ENCODE data around the gene AGR2.

Gene AGR2

GRCh38 chr7:16785321-16785720, 19.5 kb downstream of the AGR2 start:
- H3K36me3 ChIP-seq (ENCODE audit: insufficient read depth, low read length): peaks cover 46% of the 10 kb centered on the region; the same call in 1 of the 2 replicates
- TF ChIP-seq CTCF (conservative IDR thresholded peaks at IDR 0.05; ENCODE audit: low read length) (no peak), EZH2phosphoT487 (IDR thresholded peaks at IDR 0.05; ENCODE audit: borderline replicate concordance) (no peak)
- H3K9ac ChIP-seq (ENCODE audit: low read depth, low read length, poor library complexity, severe bottlenecking): no peak overlapping the region

GRCh38 chr7:16780596-16780995, 24.2 kb downstream of the AGR2 start:
- H2AFZ ChIP-seq (ENCODE audit: low read length): no peak overlapping the region
- H3K4me2 ChIP-seq (ENCODE audit: low read depth, low read length, poor library complexity, severe bottlenecking): no peak overlapping the region
- H3K9ac ChIP-seq (ENCODE audit: low read depth, low read length, poor library complexity, severe bottlenecking): no peak overlapping the region
- peaks cover 47% of the 10 kb centered on the region; the same call in 1 of the 2 replicates for H3K36me3 ChIP-seq (ENCODE audit: insufficient read depth, low read length)
- no peaks in the 10 kb centered on the region for H3F3A ChIP-seq (ENCODE audit: low read depth)
- H3K9me2 ChIP-seq (replicated peaks; ENCODE audit: low read depth, low read length): no peaks in the 10 kb centered on the region
- peaks cover 13% of the 10 kb centered on the region; the same call in 1 of the 2 replicates for H3K79me2 ChIP-seq (ENCODE audit: insufficient read depth, low read length)
- no peaks in the 10 kb centered on the region for H3K27me3 ChIP-seq (ENCODE audit: insufficient read depth, low read length, poor library complexity, severe bottlenecking)
- no peaks in the 10 kb centered on the region for H3K9me3 ChIP-seq (ENCODE audit: insufficient read depth, low read depth, low read length)
- no peaks in the 10 kb centered on the region for H3K4me1 ChIP-seq (ENCODE audit: insufficient read depth, low read length, poor library complexity, severe bottlenecking)
- TF ChIP-seq CTCF (conservative IDR thresholded peaks at IDR 0.05; ENCODE audit: low read length) (no peak), EZH2phosphoT487 (IDR thresholded peaks at IDR 0.05; ENCODE audit: borderline replicate concordance) (no peak)
- no peak overlapping the region for H3K4me3 ChIP-seq (ENCODE audit: low read length, poor library complexity, severe bottlenecking)
- no peaks in the 10 kb centered on the region for H4K20me1 ChIP-seq (ENCODE audit: insufficient read depth, low read length, poor library complexity, severe bottlenecking)

More at GRCh38 chr7:16785321-16785720, 19.5 kb downstream of the AGR2 start:
- Histone ChIP-seq H3F3A (ENCODE audit: low read depth) (no peaks in the 10 kb centered on the region), H3K9me2 (replicated peaks; ENCODE audit: low read depth, low read length) (no peaks in the 10 kb centered on the region), H3K4me3 (ENCODE audit: low read length, poor library complexity, severe bottlenecking) (no peak overlapping the region), H3K79me2 (ENCODE audit: insufficient read depth, low read length) (no peaks in the 10 kb centered on the region), H3K9me3 (ENCODE audit: insufficient read depth, low read depth, low read length) (no peaks in the 10 kb centered on the region), H2AFZ (ENCODE audit: low read length) (no peak overlapping the region), H3K4me2 (ENCODE audit: low read depth, low read length, poor library complexity, severe bottlenecking) (no peak overlapping the region), H3K27me3 (ENCODE audit: insufficient read depth, low read length, poor library complexity, severe bottlenecking) (no peaks in the 10 kb centered on the region), H4K20me1 (ENCODE audit: insufficient read depth, low read length, poor library complexity, severe bottlenecking) (no peaks in the 10 kb centered on the region), H3K4me1 (ENCODE audit: insufficient read depth, low read length, poor library complexity, severe bottlenecking) (no peaks in the 10 kb centered on the region)

- Histone ChIP-seq H3F3A (ENCODE audit: low read depth) (no peaks in the 10 kb centered on the region), H4K20me1 (ENCODE audit: insufficient read depth, low read length, poor library complexity, severe bottlenecking) (peaks cover 3% of the 10 kb centered on the region), H3K9me3 (ENCODE audit: insufficient read depth, low read depth, low read length) (no peaks in the 10 kb centered on the region), H3K9ac (ENCODE audit: low read depth, low read length, poor library complexity, severe bottlenecking) (no peak overlapping the region), H3K79me2 (ENCODE audit: insufficient read depth, low read length) (peaks cover 17% of the 10 kb centered on the region; the same call in 1 of the 2 replicates), H3K9me2 (replicated peaks; ENCODE audit: low read depth, low read length) (no peaks in the 10 kb centered on the region), H3K36me3 (ENCODE audit: insufficient read depth, low read length) (peaks cover 34% of the 10 kb centered on the region; the same call in 1 of the 2 replicates), H3K27me3 (ENCODE audit: insufficient read depth, low read length, poor library complexity, severe bottlenecking) (no peaks in the 10 kb centered on the region), H3K4me1 (ENCODE audit: insufficient read depth, low read length, poor library complexity, severe bottlenecking) (peaks cover 12% of the 10 kb centered on the region), H3K4me2 (ENCODE audit: low read depth, low read length, poor library complexity, severe bottlenecking) (no peak overlapping the region), H3K4me3 (ENCODE audit: low read length, poor library complexity, severe bottlenecking) (no peak overlapping the region), H2AFZ (ENCODE audit: low read length) (no peak overlapping the region)
- TF ChIP-seq CTCF (conservative IDR thresholded peaks at IDR 0.05; ENCODE audit: low read length) (no peak), EZH2phosphoT487 (IDR thresholded peaks at IDR 0.05; ENCODE audit: borderline replicate concordance) (no peak)
These were observed 25.7 kb downstream of the AGR2 start for GRCh38 chr7:16779051-16779450.

All from Loucy (cell line).